Thymus (tissue), 11 donors: ENCODE results near the gene ISOC2. TPM values are rescaled to one million over a fixed set of nuclear protein-coding genes. Genes with fewer than 3 reads are reported as not detected.

Experiments
- DNase-seq, 9 donors: peaks; one replicate each; pipeline ENCODE4 v3.0.0-alpha.2; 2013; ENCODE audit warnings: low spot score in 9 of 9, low read depth in 6 of 9, missing footprints in 1 of 9
- H3K27ac ChIP-seq, 2 donors: one replicate each; pipeline ENCODE4 v1.5.1; 2013; ENCODE audit warnings: control low read depth in 1 of 2, low read depth in 1 of 2, low read length in 1 of 2, mild to moderate bottlenecking in 1 of 2, moderate library complexity in 1 of 2
- H3K27me3 ChIP-seq, 2 donors: one replicate each; pipeline ENCODE4 v1.5.1; 2013; ENCODE audit warnings: low read length in 1 of 2; ENCODE audit not compliant: control insufficient read depth in 2 of 2, insufficient read depth in 1 of 2
- H3K36me3 ChIP-seq, 2 donors: one replicate each; pipeline ENCODE4 v1.5.1; 2013; ENCODE audit warnings: low read length in 1 of 2, mild to moderate bottlenecking in 1 of 2, moderate library complexity in 1 of 2; ENCODE audit not compliant: control insufficient read depth in 2 of 2, insufficient read depth in 2 of 2
- H3K4me1 ChIP-seq, 2 donors: one replicate each; pipeline ENCODE4 v1.5.1; 2013; ENCODE audit warnings: low read length in 2 of 2; ENCODE audit not compliant: control insufficient read depth in 2 of 2, insufficient read depth in 2 of 2
- H3K4me3 ChIP-seq, 2 donors: one replicate each; pipeline ENCODE4 v1.5.1; 2013; ENCODE audit warnings: low read length in 2 of 2, control low read depth in 1 of 2, mild to moderate bottlenecking in 1 of 2
- H3K9me3 ChIP-seq, 2 donors: one replicate each; pipeline ENCODE4 v1.5.1; 2013; ENCODE audit warnings: low read length in 1 of 2, mild to moderate bottlenecking in 1 of 2; ENCODE audit not compliant: control insufficient read depth in 2 of 2, insufficient read depth in 1 of 2
- WGBS: extraction: QIAGEN DNeasy Blood & Tissue Kit; methylation state at CpG from one replicate; pipeline ENCODE4 v1.1.7; 2013; 5-methylcytosine and 5-hydroxymethylcytosine counted together
- polyA plus RNA-seq: library from polyadenylated mRNA; stranded (reverse); fragments of 200-250 nt; gene quantifications from one replicate; pipeline ENCODE4 v1.2.3, GENCODE V29; 2013
- total RNA-seq: library from RNA; stranded (reverse); fragments of 120-200 nt; gene quantifications from one replicate; pipeline ENCODE4 v1.2.4, GENCODE V29; 2013
- donor health status: healthy.

The ISOC2 gene
- total and polyA plus RNA-seq, 2 donors = 24.8 to 26.4 TPM

- peaks cover 52 to 72% of the 10 kb centered on the region in 2 donors for H3K4me1 ChIP-seq
- no peak overlapping the region for H3K4me3 ChIP-seq
- no peak overlapping the region for H3K27ac ChIP-seq
- no peaks in the 10 kb centered on the region for H3K27me3 ChIP-seq
- WGBS = 98% methylated on average over 83 of the region's 83 CpGs
- peaks cover 0 to 5% of the 10 kb centered on the region in 2 donors for H3K9me3 ChIP-seq
- no peak for DNase-seq
- peaks cover 18 to 36% of the 10 kb centered on the region in 2 donors for H3K36me3 ChIP-seq
Measured at GRCh38 chr19:55482156-55482961, 20.9 kb upstream of the ISOC2 start.

GRCh38 chr19:55481794-55482155 is 20.3 kb upstream of the ISOC2 start:
- no peaks in the 10 kb centered on the region for H3K9me3 ChIP-seq
- H3K4me3 ChIP-seq = no peak overlapping the region
- peaks cover 13 to 32% of the 10 kb centered on the region in 2 donors for H3K36me3 ChIP-seq
- 96% methylated on average over 40 of the region's 40 CpGs for WGBS
- no peak for DNase-seq
- H3K4me1 ChIP-seq = peaks cover 47 to 72% of the 10 kb centered on the region in 2 donors
- no peak overlapping the region for H3K27ac ChIP-seq
- H3K27me3 ChIP-seq = no peaks in the 10 kb centered on the region

- H3K4me1 ChIP-seq = peaks cover 42 to 67% of the 10 kb centered on the region in 2 donors
- H3K36me3 ChIP-seq = peaks cover 13 to 32% of the 10 kb centered on the region in 2 donors
- no peak overlapping the region for H3K4me3 ChIP-seq
- H3K27ac ChIP-seq = peak overlapping the region in 1 of 2 donors; percentile 63
- no peaks in the 10 kb centered on the region for H3K27me3 ChIP-seq
- WGBS = 98% methylated on average over 52 of the region's 52 CpGs
- no peaks in the 10 kb centered on the region for H3K9me3 ChIP-seq
- DNase-seq = no peak
Measured at GRCh38 chr19:55481148-55481793, 19.8 kb upstream of the ISOC2 start.

- H3K4me1 ChIP-seq = peaks cover 39 to 70% of the 10 kb centered on the region in 2 donors
- H3K4me3 ChIP-seq = no peak overlapping the region
- peak in 1 of 9 donors; percentile 50 for DNase-seq
- H3K27ac ChIP-seq = peak overlapping the region; percentile 53 to 87
- H3K27me3 ChIP-seq = no peaks in the 10 kb centered on the region
- peaks cover 13 to 28% of the 10 kb centered on the region in 2 donors for H3K36me3 ChIP-seq
- H3K9me3 ChIP-seq = no peaks in the 10 kb centered on the region
- WGBS = 86% methylated on average over 15 of the region's 15 CpGs
Measured at GRCh38 chr19:55479451-55480230, 18.2 kb upstream of the ISOC2 start.

- Histone ChIP-seq H3K27me3 (no peaks in the 10 kb centered on the region), H3K36me3 (peaks cover 13 to 28% of the 10 kb centered on the region in 2 donors), H3K9me3 (no peaks in the 10 kb centered on the region), H3K27ac (peak overlapping the region; percentile 37 to 87), H3K4me1 (peaks cover 34 to 70% of the 10 kb centered on the region in 2 donors), H3K4me3 (no peak overlapping the region)
- DNase-seq = no peak
- WGBS = 94% methylated on average over 17 of the region's 17 CpGs
Measured at GRCh38 chr19:55479045-55479444, 17.6 kb upstream of the ISOC2 start.

GRCh38 chr19:55478364-55478763 is 16.9 kb upstream of the ISOC2 start:
- Histone ChIP-seq H3K9me3 (no peaks in the 10 kb centered on the region), H3K4me3 (no peak overlapping the region), H3K36me3 (peaks cover 8 to 24% of the 10 kb centered on the region in 2 donors), H3K27ac (peak overlapping the region in 1 of 2 donors; percentile 99), H3K27me3 (no peaks in the 10 kb centered on the region), H3K4me1 (peaks cover 28 to 68% of the 10 kb centered on the region in 2 donors)
- DNase-seq = no peak
- WGBS = 94% methylated on average over 12 of the region's 12 CpGs

- whole genome bisulfite sequencing = 98% methylated on average over 13 of the region's 13 CpGs
- Histone ChIP-seq H3K27ac (peak overlapping the region in 1 of 2 donors; percentile 99), H3K36me3 (peaks cover 7 to 20% of the 10 kb centered on the region in 2 donors), H3K4me3 (peak overlapping the region in 1 of 2 donors; percentile 1), H3K4me1 (peaks cover 25 to 68% of the 10 kb centered on the region in 2 donors), H3K27me3 (no peaks in the 10 kb centered on the region), H3K9me3 (no peaks in the 10 kb centered on the region)
- no peak for DNase-seq
Measured at GRCh38 chr19:55477905-55478304, 16.5 kb upstream of the ISOC2 start.

GRCh38 chr19:55476100-55476775 is 14.8 kb upstream of the ISOC2 start, which contains the start of gene ZNF628:
Gene ZNF628 (plus strand): TSS chr19:55476617. CDS start chr19:55479911, 3,294 bp downstream.
- H3K4me3 ChIP-seq = peak within 1 kb of the TSS; percentile 56 to 75
- peak; percentile 95 to 100 (median 98) for DNase-seq
- peaks cover 25 to 68% of the 10 kb centered on the region in 2 donors for H3K4me1 ChIP-seq
- 2% methylated on average over 59 of the region's 61 CpGs for WGBS
- H3K9me3 ChIP-seq = no peaks in the 10 kb centered on the region
- H3K27ac ChIP-seq = peak within 1 kb of the TSS; percentile 99
- H3K36me3 ChIP-seq = peaks cover 3 to 4% of the 10 kb centered on the region in 2 donors
- no peaks in the 10 kb centered on the region for H3K27me3 ChIP-seq
